Frontal cortex (tissue), 4 donors: ENCODE measurements around the gene DYNLT4. TPM values are rescaled to one million over a fixed set of nuclear protein-coding genes. Genes with fewer than 3 reads are reported as not detected.
A peak's percentile ranks its signal among the peaks of the same experiment; 100 is the strongest.
"Not testable (repeated sequence)": the region's sequence is repeated elsewhere in the genome, so short reads cannot be mapped to it uniquely, and the experiment has no call there.

Experiments used
- DNase-seq, 2 donors: peaks; one replicate each; pipeline ENCODE4 v3.0.0; 2012; ENCODE audit warnings: low spot score in 2 of 2
- FAIRE-seq: peaks from 2 replicates; lab custom pipeline; 2012; peaks lifted over from hg19 to GRCh38; lab: Jason Lieb, UNC
- small RNA-seq: library from RNA; depleted of rRNA; stranded (forward); fragments of <200 nt; gene quantifications from one replicate; pipeline ENCODE3, GENCODE V24; 2014
- total RNA-seq: library from RNA; depleted of rRNA; stranded (reverse); fragments of >200 nt; gene quantifications from one replicate; pipeline ENCODE4 v1.2.3, GENCODE V29; 2014
- donor health status: control.
- donor health status: control.
- donor health status: control.

Gene DYNLT4
- total RNA-seq, 1 donor from 2014 or later: not detected

- DNase-seq: no peak
- no peak for FAIRE-seq
Measured at GRCh38 chr1:44777547-44777946, 29.6 kb downstream of the DYNLT4 start.

DNA sequence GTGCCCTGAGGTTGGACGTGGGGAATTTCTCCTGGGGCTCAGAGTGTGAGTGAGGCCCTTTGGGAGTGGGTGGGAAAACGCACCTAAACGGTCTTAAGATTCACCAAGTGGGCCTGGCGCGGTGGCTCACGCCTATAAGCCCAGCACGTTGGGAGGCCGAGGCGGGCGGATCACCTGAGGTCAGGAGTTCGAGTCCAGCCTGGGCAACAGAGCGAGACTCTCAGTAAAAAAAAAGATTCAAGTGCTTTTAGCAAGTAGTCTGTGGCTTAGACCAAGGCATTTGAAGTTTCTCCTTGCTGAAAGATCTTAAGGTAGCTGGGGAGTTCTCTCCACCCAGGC lies 30.5 kb downstream of the DYNLT4 start:
- DNase-seq: no peak

DNA sequence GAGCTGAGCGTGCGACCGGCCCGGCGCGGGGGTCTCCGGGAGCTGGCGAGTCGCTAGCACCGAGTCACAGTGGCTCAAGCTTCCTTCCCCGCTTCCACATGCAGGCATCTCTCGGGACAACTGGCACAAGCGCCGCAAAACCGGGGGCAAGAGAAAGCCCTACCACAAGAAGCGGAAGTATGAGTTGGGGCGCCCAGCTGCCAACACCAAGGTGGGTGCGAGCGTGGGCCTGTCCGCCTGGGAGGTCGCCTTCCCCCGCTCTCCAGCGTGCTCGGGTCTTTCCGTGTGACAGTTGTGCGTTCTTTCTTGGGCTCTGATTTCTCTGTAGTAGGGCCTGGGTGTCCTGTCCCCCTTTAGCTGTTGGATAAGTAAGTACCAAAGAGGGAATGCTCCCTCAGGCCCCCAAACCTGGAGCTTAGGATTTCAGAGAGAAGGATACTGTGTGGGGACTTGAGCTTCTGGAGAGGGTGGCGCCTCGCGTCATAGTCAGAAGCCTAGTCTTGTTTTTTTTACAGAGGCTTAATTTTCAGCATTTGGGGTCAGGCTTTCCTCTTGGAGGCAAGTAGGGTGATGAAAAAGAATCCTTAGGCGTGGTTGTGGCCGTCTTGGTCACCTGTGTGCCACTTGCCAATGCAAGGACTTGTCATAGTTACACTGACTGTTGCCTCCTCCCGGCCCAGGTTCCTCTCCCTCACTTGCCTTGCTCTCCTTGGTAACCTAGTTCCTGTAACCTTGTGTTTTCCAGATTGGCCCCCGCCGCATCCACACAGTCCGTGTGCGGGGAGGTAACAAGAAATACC lies 31.0 kb downstream of the DYNLT4 start:
- no peak for FAIRE-seq
- peak in 1 of 2 donors; percentile 34 for DNase-seq

More for the DNA sequence above, 30.5 kb downstream of the DYNLT4 start:
- no peak for FAIRE-seq

DNA sequence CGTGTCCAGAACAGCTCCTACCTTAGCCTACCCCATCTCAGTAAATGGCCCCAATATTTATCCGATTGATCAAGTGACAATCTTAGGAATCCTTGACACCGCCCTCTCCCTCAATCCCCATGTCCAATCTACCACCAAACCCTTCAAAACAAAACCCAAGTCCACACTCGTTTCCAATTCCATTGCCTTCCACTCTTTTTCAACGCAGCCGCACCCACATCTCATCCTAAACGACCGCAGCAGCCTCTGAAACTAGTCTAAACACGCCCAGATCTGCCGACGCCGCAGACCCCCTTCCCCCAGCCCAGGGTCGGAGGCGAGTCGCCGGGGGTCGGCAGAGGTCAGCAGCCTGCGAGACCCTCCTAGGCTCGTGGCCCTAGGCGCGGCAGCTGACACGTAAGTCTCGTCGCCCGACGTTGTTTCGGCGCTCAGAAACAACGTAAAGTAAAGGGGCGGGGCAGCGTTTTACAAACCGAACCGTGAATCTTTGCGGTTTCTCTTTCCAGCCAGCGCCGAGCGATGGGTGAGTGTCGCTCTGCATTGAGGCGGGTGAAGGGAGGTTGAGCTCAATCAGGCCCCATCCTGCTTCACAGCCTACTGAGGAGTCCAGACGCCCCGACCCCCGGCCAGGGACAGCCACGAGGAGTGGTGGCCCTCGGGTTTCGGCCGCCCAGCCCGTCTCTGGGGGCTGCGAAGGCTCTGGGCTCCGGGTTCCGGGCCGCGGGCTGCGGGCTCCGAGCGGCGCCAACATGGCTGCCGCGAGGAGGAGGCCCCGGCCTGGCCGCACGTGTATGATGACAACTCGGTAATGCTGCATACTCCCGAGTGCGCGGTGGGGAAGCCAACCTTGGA lies 31.8 kb downstream of the DYNLT4 start, which contains the start of gene RPS8:
RPS8 (plus strand) TSS at position 463 of the 852 bp plus-strand sequence; CDS start at position 520, 57 bp downstream.
- DNase-seq (peak; percentile 86 to 88), FAIRE-seq (no peak)

DNA sequence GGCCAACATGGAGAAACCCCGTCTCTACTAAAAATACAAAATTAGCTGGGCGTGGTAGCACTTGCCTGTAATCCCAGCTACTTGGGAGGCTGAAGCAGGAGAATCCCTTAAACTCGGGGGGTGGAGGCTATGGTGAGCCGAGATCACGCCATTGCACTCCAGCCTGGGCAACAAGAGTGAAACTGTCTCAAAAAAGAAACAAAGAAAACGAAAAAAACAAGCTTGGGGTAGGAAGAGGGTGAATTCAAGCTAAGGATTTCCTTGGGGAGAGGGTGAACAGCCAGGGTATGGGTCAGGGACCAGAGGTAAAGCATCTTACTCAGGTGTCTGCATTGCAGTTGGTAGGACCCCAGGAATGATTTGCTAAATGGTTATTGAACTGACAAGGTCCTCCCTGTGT lies 40.7 kb downstream of the DYNLT4 start:
- not testable (repeated sequence) for FAIRE-seq, DNase-seq

DNA sequence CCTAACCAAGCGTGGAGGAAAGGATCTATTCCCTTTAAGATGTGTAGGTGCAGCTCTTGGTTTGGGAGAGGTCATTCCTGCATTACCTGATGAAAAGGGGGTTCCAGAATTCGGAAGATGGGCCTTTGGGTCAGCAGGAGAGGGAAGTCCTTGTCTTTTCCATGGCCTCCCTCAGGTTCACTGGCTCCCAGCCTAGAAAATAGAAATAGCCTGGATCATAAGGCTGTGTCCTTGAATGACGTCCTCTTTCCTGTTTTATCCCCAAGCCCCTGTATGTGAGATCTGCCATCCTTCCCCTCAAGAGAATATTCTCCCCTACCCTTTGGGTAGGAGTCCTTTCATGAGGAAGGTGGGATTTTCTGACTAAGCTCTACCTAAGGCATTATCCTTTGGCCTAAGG lies 46.3 kb downstream of the DYNLT4 start:
- DNase-seq (no peak), FAIRE-seq (no peak)

DNA sequence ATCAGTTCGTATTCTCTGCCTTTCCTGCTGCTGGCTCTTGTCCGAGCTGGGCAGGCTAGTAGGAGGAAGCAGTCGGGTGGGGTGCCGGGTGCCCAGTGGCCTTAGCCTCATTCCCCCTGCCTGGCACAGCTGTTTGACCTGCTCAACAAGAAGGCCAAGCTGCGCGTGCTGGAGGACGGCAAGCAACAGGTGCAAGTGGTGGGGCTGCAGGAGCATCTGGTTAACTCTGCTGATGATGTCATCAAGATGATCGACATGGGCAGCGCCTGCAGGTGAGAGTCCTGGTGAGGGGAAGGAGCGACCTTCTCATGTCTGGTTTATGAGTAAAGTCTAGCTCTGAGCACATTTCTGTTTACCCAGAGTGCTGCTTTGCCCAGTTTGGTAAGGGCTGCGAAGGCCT lies 48.1 kb downstream of the DYNLT4 start:
- FAIRE-seq (no peak), DNase-seq (no peak)

GRCh38 chr1:44757420-44757819 lies 49.7 kb downstream of the DYNLT4 start:
- FAIRE-seq (no peak), DNase-seq (no peak)

Small RNA genes within 50 kb of the gene (small RNA-seq; reads per million reads assigned to genes)
- gene AL136380.1: not detected
- gene SNORD38A: 83.0 reads per million, percentile 98 among the genes with 10 or more reads in this experiment
- not detected for gene SNORD38B
- gene SNORD46: 2,599 reads per million, percentile 100 among the genes with 10 or more reads in this experiment
- gene SNORD55: not detected

Other genes with a start within 250 kb of the DYNLT4 start
- 4.9 TPM for gene TMEM53, start 132.9 kb downstream of the DYNLT4 start, total RNA-seq
- 4.5 TPM for gene ARMH1, start 132.6 kb downstream of the DYNLT4 start, total RNA-seq
- gene RNU5D-1, start 76.2 kb downstream of the DYNLT4 start, total RNA-seq: not detected
- 2.9 TPM for gene KIF2C, start 67.5 kb downstream of the DYNLT4 start, total RNA-seq
- 1,632 TPM for gene RPS8, start 31.8 kb downstream of the DYNLT4 start, total RNA-seq
- 0.41 TPM for gene BEST4, start 19.2 kb downstream of the DYNLT4 start, total RNA-seq
- gene PLK3, start 7.0 kb downstream of the DYNLT4 start, total RNA-seq: 10.2 TPM
- gene BTBD19, start 1.2 kb upstream of the DYNLT4 start, total RNA-seq: under 0.01 TPM
- gene PTCH2, start 35.9 kb upstream of the DYNLT4 start, total RNA-seq: 0.82 TPM
- gene EIF2B3, start 179.2 kb upstream of the DYNLT4 start, total RNA-seq: 27.7 TPM
- gene HECTD3, start 204.0 kb upstream of the DYNLT4 start, total RNA-seq: 14.3 TPM
- gene UROD, start 204.9 kb upstream of the DYNLT4 start, total RNA-seq: 66.0 TPM